HepG2 (cell line): ENCODE results near the gene HOXB6. TPM values are rescaled to one million over a fixed set of nuclear protein-coding genes. Genes with fewer than 3 reads are reported as not detected.

Source experiments
- ATAC-seq: fragments of 200-7000 bp; cut with Tn5 transposase; 3 replicates; pipeline ENCODE4 v1.9.1; 2020; ENCODE audit warnings: mild to moderate bottlenecking, moderate library complexity
- BruUV-seq: library from RNA; stranded (reverse); fragments of 400-500 nt; replicated peaks from 2 replicates; lab custom pipeline; 2021; lab: Mats Ljungman, UMichigan
- CTCF ChIA-PET: fragments of 300-600 bp; formaldehyde crosslinking; extraction: SDS; loops from one replicate; lab custom pipeline; 2021; ENCODE audit warnings: low total read pairs, inconsistent platforms, low intra/inter-chr PET ratio; lab: Yijun Ruan, JAX
- POLR2A ChIA-PET: fragments of 350-600 bp; sonication (Branson Sonifier 250); formaldehyde crosslinking; loops from one replicate; lab custom pipeline; 2020; ENCODE audit warnings: antibody characterized with exemption, inconsistent platforms; lab: Yijun Ruan, JAX
- DNase-seq: peaks from one replicate; pipeline ENCODE4 v3.0.0-alpha.2; 2015; ENCODE audit warnings: low spot score
- FAIRE-seq: peaks from 3 replicates; lab custom pipeline; 2011; peaks lifted over from hg19 to GRCh38; lab: Jason Lieb, UNC
- H2AFZ ChIP-seq: one replicate; pipeline ENCODE4 v1.6.1; 2011; ENCODE audit warnings: low read length, inconsistent platforms
- H3K27ac ChIP-seq: fragments of 300-600 bp; 3 replicates; pipeline ENCODE4 v1.8.0; 2011; ENCODE audit warnings: mixed run types, mild to moderate bottlenecking, mixed read lengths, low read length, inconsistent platforms; ENCODE audit not compliant: insufficient read depth; ENCODE audit errors: extremely low read length
- H3K27me3 ChIP-seq, 2 experiments: fragments of 200-600 bp in 1 of 2; 2 replicates in 1 of 2; 3 replicates in 1 of 2; pipeline versions ENCODE4 v1.6.0 to v1.8.0; 2011; ENCODE audit warnings: low read length in 2 of 2, mild to moderate bottlenecking in 2 of 2, moderate library complexity in 2 of 2, inconsistent platforms in 1 of 2; ENCODE audit not compliant: insufficient read depth in 2 of 2, control insufficient read depth in 1 of 2
- H3K36me3 ChIP-seq, 2 experiments: fragments of 200-600 bp in 1 of 2; replicated peaks in 1 of 2; 2 replicates in 1 of 2; 3 replicates in 1 of 2; pipeline versions ENCODE4 v1.5.1 to v1.8.0; 2011; ENCODE audit warnings: low read length in 2 of 2, inconsistent platforms in 1 of 2; ENCODE audit not compliant: insufficient read depth in 2 of 2, control insufficient read depth in 1 of 2
- H3K4me1 ChIP-seq: 2 replicates; pipeline ENCODE4 v1.5.1; 2012; ENCODE audit warnings: low read length, inconsistent platforms; ENCODE audit not compliant: insufficient read depth
- H3K4me2 ChIP-seq: 2 replicates; pipeline ENCODE4 v1.6.0; 2011; ENCODE audit warnings: low read depth, low read length, inconsistent platforms
- H3K4me3 ChIP-seq, 3 experiments: fragments of 200-600 bp in 1 of 3; sonication (generic), shearing (Covaris generic) in 1 of 3; replicated peaks in 1 of 3; 2 replicates each; pipeline ENCODE4 v1.5.1; 2011 to 2016; ENCODE audit warnings: low read length in 3 of 3, inconsistent platforms in 2 of 3, low read depth in 2 of 3, mild to moderate bottlenecking in 2 of 3, control low read depth in 1 of 3, mixed read lengths in 1 of 3; ENCODE audit not compliant: insufficient read depth in 1 of 3
- H3K79me2 ChIP-seq: one replicate; pipeline ENCODE4 v1.6.1; 2011; ENCODE audit warnings: low read length, inconsistent platforms; ENCODE audit not compliant: insufficient read depth
- H3K9ac ChIP-seq: 2 replicates; pipeline ENCODE4 v1.6.0; 2011; ENCODE audit warnings: mild to moderate bottlenecking, low read depth, low read length, inconsistent platforms; ENCODE audit not compliant: insufficient read depth
- H3K9me3 ChIP-seq: 2 replicates; pipeline ENCODE4 v1.5.1; 2012; ENCODE audit warnings: mild to moderate bottlenecking, low read length
- H4K20me1 ChIP-seq: 2 replicates; pipeline ENCODE4 v1.6.0; 2011; ENCODE audit warnings: inconsistent platforms, mild to moderate bottlenecking, low read length, moderate library complexity; ENCODE audit not compliant: insufficient read depth
- CENPT ChIP-seq: sonication (generic); formaldehyde crosslinking; IDR thresholded peaks from 2 replicates; pipeline ENCODE4 v1.8.0; 2022; ENCODE audit warnings: low read depth, mild to moderate bottlenecking, moderate library complexity, missing genetic modification reagents
- CHCHD3 ChIP-seq: sonication (generic); formaldehyde crosslinking; IDR thresholded peaks from 2 replicates; pipeline ENCODE4 v1.8.0; 2022; ENCODE audit warnings: mild to moderate bottlenecking, missing genetic modification reagents, moderate library complexity
- EZH2 ChIP-seq: conservative IDR thresholded peaks from 2 replicates; pipeline ENCODE4 v1.6.1; 2012; ENCODE audit warnings: mild to moderate bottlenecking, low read depth, low read length, moderate library complexity
- GATAD1 ChIP-seq: IDR thresholded peaks from 2 replicates; pipeline ENCODE4 v1.6.1; 2016; ENCODE audit warnings: missing genetic modification reagents, missing compliant biosample characterization
- HNRNPK ChIP-seq: fragments of 200-400 bp; formaldehyde crosslinking; IDR thresholded peaks from 2 replicates; pipeline ENCODE4 v1.6.1; 2018; ENCODE audit warnings: low read length, low read depth, moderate library complexity, mild to moderate bottlenecking; ENCODE audit not compliant: poor library complexity, severe bottlenecking
- ZEB1 ChIP-seq: IDR thresholded peaks from 2 replicates; pipeline ENCODE4 v1.6.1; 2012; ENCODE audit warnings: mild to moderate bottlenecking, low read depth, inconsistent platforms; ENCODE audit not compliant: insufficient replicate concordance
- ZNF296 ChIP-seq: sonication (generic); formaldehyde crosslinking; conservative IDR thresholded peaks from 2 replicates; pipeline ENCODE4 v1.5.0; 2020; ENCODE audit warnings: mild to moderate bottlenecking, missing genetic modification reagents
- ZNF451 ChIP-seq: sonication (generic); formaldehyde crosslinking; IDR thresholded peaks from 2 replicates; pipeline ENCODE4 v1.5.0; 2020; ENCODE audit warnings: mild to moderate bottlenecking, missing genetic modification reagents
- ZNF75D ChIP-seq: sonication (generic); formaldehyde crosslinking; IDR thresholded peaks from 2 replicates; pipeline ENCODE4 v1.8.1; 2023; ENCODE audit warnings: missing genetic modification reagents, mild to moderate bottlenecking, borderline replicate concordance
- WGBS: methylation state at CpG from one replicate; pipeline ENCODE4 v1.1.6; 2017; ENCODE audit warnings: low lambda C conversion rate; 5-methylcytosine and 5-hydroxymethylcytosine counted together
- in situ Hi-C: cut with HindIII; loops from 2 replicates; pipeline ENCODE4 v1.10.0; 2017; ENCODE audit warnings: low pct_unique_long_range_greater_than_20kb; ENCODE audit not compliant: extremely low pct_ligation_motif_present
- intact Hi-C: fragments of 100-400 bp; cut with micrococcal nuclease; formaldehyde crosslinking; loops from one replicate; pipeline ENCODE4 v1.10.0; 2022; ENCODE audit not compliant: unreplicated experiment
- polyA plus RNA-seq, 8 experiments: library from polyadenylated mRNA; depleted of rRNA in 3 of 8; stranded (reverse) in 7 of 8; unstranded in 1 of 8; fragments of >200 nt; fragmentation: Illumina TruSeq in 4 of 8; extraction: Trizol in 4 of 8; gene quantifications; 2 replicates each; pipeline versions ENCODE4 v1.2.1 to v1.2.3, GENCODE V29; 2011 to 2016; ENCODE audit warnings: low read depth in 4 of 8, missing spikeins in 1 of 8, mixed read lengths in 1 of 8; ENCODE audit not compliant: insufficient read depth in 1 of 8
- total RNA-seq, 5 experiments: library from RNA; depleted of rRNA; stranded (reverse); fragments of >200 nt; fragmentation: Illumina TruSeq; extraction: Trizol; gene quantifications; 2 replicates each; pipeline ENCODE4 v1.2.3, GENCODE V29; 2016; ENCODE audit warnings: low read depth in 1 of 5

The HOXB6 gene
- total and polyA plus RNA-seq, 2 of the 13 experiments (the other 11 are each of a cell fraction or from before 2014, with no cell fraction given) = not detected

DNA sequence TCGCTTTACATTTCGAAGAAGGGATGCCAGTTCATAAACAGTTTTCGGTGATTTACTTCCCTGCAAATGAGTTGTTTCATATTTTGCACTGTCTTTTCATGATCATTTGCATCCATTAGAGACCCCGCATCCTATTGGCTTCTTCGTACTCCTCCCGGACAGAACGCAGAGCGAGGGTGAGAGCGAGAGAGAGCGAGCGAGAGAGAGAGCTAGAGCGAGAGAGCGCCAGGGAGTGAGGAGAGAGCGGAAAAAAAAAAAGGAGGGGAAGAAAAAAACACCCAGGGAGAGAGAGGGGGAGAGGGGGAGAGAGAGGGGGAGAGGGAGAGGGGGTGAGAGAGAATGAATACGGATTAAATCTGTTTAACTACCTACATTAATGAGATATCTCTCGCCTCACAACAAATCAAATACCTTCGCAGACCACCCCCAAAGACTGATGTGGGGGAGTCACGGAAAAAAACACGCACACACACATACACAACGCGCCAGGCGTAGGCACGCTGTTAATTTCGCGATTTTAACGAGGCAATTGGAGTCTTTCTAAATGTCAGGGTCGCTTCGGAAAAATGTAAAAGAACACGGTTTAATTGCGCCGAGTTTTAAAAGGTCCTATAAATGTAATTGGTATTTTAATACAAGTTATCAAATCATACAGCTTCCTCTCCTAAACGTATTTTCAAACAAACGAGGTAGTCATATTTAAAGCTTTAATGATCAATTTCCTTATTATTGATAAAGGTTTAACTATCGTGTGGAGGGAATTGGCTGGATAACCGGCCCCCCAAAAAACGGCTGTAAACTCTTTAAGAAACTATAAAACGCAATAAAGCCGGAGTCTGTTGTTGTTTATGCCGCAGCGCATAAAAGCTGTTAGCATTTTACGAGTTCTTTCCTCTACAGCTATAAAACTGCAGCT, 10.5 kb upstream of the HOXB6 start, which contains the start of gene HOXB8:
Gene HOXB8 (minus strand): TSS at position 246 of the 916 bp plus-strand sequence. CDS start 588 bp downstream, outside the sequence.
- no peak for FAIRE-seq
- no peak for ATAC-seq
- Histone ChIP-seq H4K20me1 (peaks cover 6% of the 10 kb centered on the region; the same call in 1 of the 2 replicates), H3K27me3 (peaks cover 38 to 97% of the 10 kb centered on the region in 2 experiments), H3K9me3 (no peaks in the 10 kb centered on the region), H2AFZ (no peak within 1 kb of the TSS), H3K79me2 (no peaks in the 10 kb centered on the region), H3K4me1 (peaks cover 17% of the 10 kb centered on the region), H3K9ac (no peak within 1 kb of the TSS), H3K36me3 (no peaks in the 10 kb centered on the region), H3K27ac (no peak within 1 kb of the TSS), H3K4me3 (no peak within 1 kb of the TSS), H3K4me2 (no peak within 1 kb of the TSS)
- 19% methylated on average over 41 of the region's 41 CpGs for WGBS
- intact Hi-C loops = loop anchor here (5.0 kb wide), 2 partner anchors 353 to 588 kb away; no protein-coding TSS in a partner anchor
- BruUV-seq = no TSS peak
- ChIA-PET POLR2A (no interaction called here), CTCF (no interaction called here)
- TF ChIP-seq ZNF75D (CRISPR knock-in tag) (no peak), CENPT (CRISPR knock-in tag) (no peak), CHCHD3 (CRISPR knock-in tag) (no peak), ZNF451 (no peak), HNRNPK (peak; percentile 17), ZNF296 (CRISPR knock-in tag) (no peak), GATAD1 (CRISPR knock-in tag) (no peak), ZEB1 (no peak), EZH2 (peak; percentile 55)
- in situ Hi-C loops = no loop called here
- no peak for DNase-seq
